HepG2 (cell line): ENCODE results near the gene CCDC142. TPM values are rescaled to one million over a fixed set of nuclear protein-coding genes. Genes with fewer than 3 reads are reported as not detected.

Experiments used
- CSRNP2 ChIP-seq: sonication (generic); formaldehyde crosslinking; conservative IDR thresholded peaks from 2 replicates; pipeline ENCODE4 v1.8.0; 2022; ENCODE audit warnings: low read depth, missing genetic modification reagents
- E2F1 ChIP-seq: sonication (generic); formaldehyde crosslinking; IDR thresholded peaks from 2 replicates; pipeline ENCODE4 v1.5.0; 2020; ENCODE audit warnings: missing genetic modification reagents
- JUND ChIP-seq: sonication (generic); formaldehyde crosslinking; IDR thresholded peaks from 2 replicates; pipeline ENCODE4 v1.8.0; 2022; ENCODE audit warnings: mild to moderate bottlenecking, missing genetic modification reagents
- KDM3A ChIP-seq: IDR thresholded peaks from 2 replicates; pipeline ENCODE4 v1.6.1; 2018; ENCODE audit warnings: low read depth, missing compliant biosample characterization
- MLLT10 ChIP-seq: sonication (generic); formaldehyde crosslinking; IDR thresholded peaks from 2 replicates; pipeline ENCODE4 v1.4.0; 2020; ENCODE audit warnings: missing genetic modification reagents
- RBM22 ChIP-seq: fragments of 200-400 bp; formaldehyde crosslinking; optimal IDR thresholded peaks from 2 replicates; pipeline ENCODE3; 2017; ENCODE audit warnings: mild to moderate bottlenecking, low read length, moderate library complexity
- RFX5 ChIP-seq: IDR thresholded peaks from 2 replicates; pipeline ENCODE4 v1.6.1; 2011; ENCODE audit warnings: low read depth, low read length, improper control_type of control experiment
- SATB2 ChIP-seq: sonication (generic); formaldehyde crosslinking; IDR thresholded peaks from 2 replicates; pipeline ENCODE4 v1.5.0; 2020; ENCODE audit warnings: missing genetic modification reagents
- TRIM24 ChIP-seq: sonication (generic); formaldehyde crosslinking; IDR thresholded peaks from 2 replicates; pipeline ENCODE4 v1.8.0; 2022; ENCODE audit warnings: mild to moderate bottlenecking, missing genetic modification reagents
- ZBTB33 ChIP-seq: sonication (generic); formaldehyde crosslinking; IDR thresholded peaks from 2 replicates; pipeline ENCODE4 v1.4.0; 2020; ENCODE audit warnings: missing genetic modification reagents
- ZBTB43 ChIP-seq: sonication (generic); formaldehyde crosslinking; conservative IDR thresholded peaks from 2 replicates; pipeline ENCODE4 v1.4.0; 2020; ENCODE audit warnings: missing genetic modification reagents
- ZFP91 ChIP-seq: sonication (generic); formaldehyde crosslinking; IDR thresholded peaks from 2 replicates; pipeline ENCODE4 v1.9.0; 2022; ENCODE audit warnings: missing genetic modification reagents, mild to moderate bottlenecking, borderline replicate concordance
- ZFYVE20 ChIP-seq: sonication (generic); formaldehyde crosslinking; IDR thresholded peaks from 2 replicates; pipeline ENCODE4 v1.8.0; 2023; ENCODE audit warnings: low read depth, mild to moderate bottlenecking, moderate library complexity, missing genetic modification reagents, borderline replicate concordance
- ZMYM2 ChIP-seq: sonication (generic); formaldehyde crosslinking; IDR thresholded peaks from 2 replicates; pipeline ENCODE4 v1.8.0; 2022; ENCODE audit warnings: mild to moderate bottlenecking, missing genetic modification reagents
- ZNF607 ChIP-seq: sonication (generic); formaldehyde crosslinking; IDR thresholded peaks from 2 replicates; pipeline ENCODE4 v1.5.1; 2020; ENCODE audit warnings: missing genetic modification reagents, mild to moderate bottlenecking, borderline replicate concordance
- ZNF616 ChIP-seq: sonication (generic); formaldehyde crosslinking; IDR thresholded peaks from 2 replicates; pipeline ENCODE4 v1.5.0; 2020; ENCODE audit warnings: low read depth, mild to moderate bottlenecking, missing genetic modification reagents
- ZNF761 ChIP-seq: sonication (generic); formaldehyde crosslinking; conservative IDR thresholded peaks from 2 replicates; pipeline ENCODE4 v1.4.0; 2020; ENCODE audit warnings: mild to moderate bottlenecking, missing genetic modification reagents
- ZNF784 ChIP-seq: sonication (generic); formaldehyde crosslinking; IDR thresholded peaks from 2 replicates; pipeline ENCODE4 v1.5.1; 2020; ENCODE audit warnings: missing genetic modification reagents, mild to moderate bottlenecking, borderline replicate concordance
- ZSCAN29 ChIP-seq: sonication (generic); formaldehyde crosslinking; conservative IDR thresholded peaks from 2 replicates; pipeline ENCODE4 v1.4.0; 2020; ENCODE audit warnings: mild to moderate bottlenecking, missing genetic modification reagents
- polyA plus RNA-seq, 8 experiments: library from polyadenylated mRNA; depleted of rRNA in 3 of 8; stranded (reverse) in 7 of 8; unstranded in 1 of 8; fragments of >200 nt; fragmentation: Illumina TruSeq in 4 of 8; extraction: Trizol in 4 of 8; gene quantifications; 2 replicates each; pipeline versions ENCODE4 v1.2.1 to v1.2.3, GENCODE V29; 2011 to 2016; ENCODE audit warnings: low read depth in 4 of 8, missing spikeins in 1 of 8, mixed read lengths in 1 of 8; ENCODE audit not compliant: insufficient read depth in 1 of 8
- total RNA-seq, 5 experiments: library from RNA; depleted of rRNA; stranded (reverse); fragments of >200 nt; fragmentation: Illumina TruSeq; extraction: Trizol; gene quantifications; 2 replicates each; pipeline ENCODE4 v1.2.3, GENCODE V29; 2016; ENCODE audit warnings: low read depth in 1 of 5

The CCDC142 gene
- total and polyA plus RNA-seq, 2 of the 13 experiments (the other 11 are each of a cell fraction or from before 2014, with no cell fraction given): 14.7 to 30.4 TPM

- TF ChIP-seq ZNF784 (peak; percentile 99), KDM3A (CRISPR knock-in tag) (no peak; the same call in 1 of the 2 replicates), ZNF607 (peak; percentile 68; the same call in 1 of the 2 replicates), ZFP91 (CRISPR knock-in tag) (peak; percentile 90; the same call in 1 of the 2 replicates), SATB2 (CRISPR knock-in tag) (0 out of 2 replicates have a peak, but pooled peaks have one; percentile 81), ZMYM2 (no peak), ZFYVE20 (CRISPR knock-in tag) (peak; percentile 88; the same call in 1 of the 2 replicates), CSRNP2 (CRISPR knock-in tag) (no peak), RBM22 (no peak), ZSCAN29 (CRISPR knock-in tag) (peak; percentile 91), RFX5 (no peak; the same call in 1 of the 2 replicates), ZNF616 (0 out of 2 replicates have a peak, but pooled peaks have one; percentile 24), E2F1 (CRISPR knock-in tag) (peak; percentile 82), TRIM24 (CRISPR knock-in tag) (no peak), ZBTB43 (CRISPR knock-in tag) (peak; percentile 57; the same call in 1 of the 2 replicates), MLLT10 (CRISPR knock-in tag) (0 out of 2 replicates have a peak, but pooled peaks have one; percentile 70), JUND (CRISPR knock-in tag) (0 out of 2 replicates have a peak, but pooled peaks have one; percentile 39), ZBTB33 (no peak), ZNF761 (CRISPR knock-in tag) (0 out of 2 replicates have a peak, but pooled peaks have one; percentile 44)
Measured at GRCh38 chr2:74441690-74442482, 40.9 kb downstream of the CCDC142 start, which contains the start of gene RTKN (continued).
